A549 (cell line): ENCODE results near the gene PLBD2. TPM values are rescaled to one million over a fixed set of nuclear protein-coding genes. Genes with fewer than 3 reads are reported as not detected.

Source experiments
- ATAC-seq, 2 experiments: fragments of 200-7000 bp in 1 of 2; fragments of >200 bp in 1 of 2; cut with Nextera tagmentation in 1 of 2; cut with Tn5 transposase in 1 of 2; 3 replicates each; pipeline versions ENCODE4 v1.8.0 to v1.9.1; 2018 to 2020; ENCODE audit warnings: mild to moderate bottlenecking in 1 of 2, moderate library complexity in 1 of 2
- CTCF ChIA-PET: fragments of 300-600 bp; sonication (Branson Sonifier 250); formaldehyde crosslinking; extraction: SDS; loops from one replicate; lab custom pipeline; 2021; ENCODE audit warnings: antibody characterized with exemption, inconsistent platforms; lab: Yijun Ruan, JAX
- POLR2A ChIA-PET: fragments of 350-600 bp; formaldehyde crosslinking; extraction: SDS; loops from one replicate; lab custom pipeline; 2021; ENCODE audit warnings: antibody characterized with exemption, inconsistent platforms; lab: Yijun Ruan, JAX
- DNase-seq, 2 experiments: peaks; one replicate each; pipeline versions ENCODE4 v3.0.0 to v3.0.0-alpha.2; 2011 to 2016; ENCODE audit warnings: low read depth in 1 of 2, low spot score in 1 of 2
- FAIRE-seq: peaks from 2 replicates; lab custom pipeline; 2011; peaks lifted over from hg19 to GRCh38; lab: Jason Lieb, UNC
- H3K27ac ChIP-seq, 2 experiments: fragments of >200 bp; sonication (Bioruptor Twin); formaldehyde crosslinking; 3 replicates each; pipeline ENCODE4 v1.5.1; 2016 to 2017
- H3K4me1 ChIP-seq: fragments of >200 bp; sonication (Bioruptor Twin); formaldehyde crosslinking; 3 replicates; pipeline ENCODE4 v1.6.1; 2016
- H3K4me2 ChIP-seq: fragments of >200 bp; sonication (Bioruptor Twin); formaldehyde crosslinking; 3 replicates; pipeline ENCODE4 v1.6.1; 2016
- H3K4me3 ChIP-seq: fragments of >200 bp; sonication (Bioruptor Twin); formaldehyde crosslinking; 3 replicates; pipeline ENCODE4 v1.5.1; 2016
- H3K9me3 ChIP-seq: fragments of >200 bp; sonication (Bioruptor Twin); formaldehyde crosslinking; 3 replicates; pipeline ENCODE4 v1.6.1; 2016
- BCL3 ChIP-seq: fragments of >200 bp; sonication (Bioruptor Twin); formaldehyde crosslinking; IDR thresholded peaks from 3 replicates; pipeline ENCODE4 v1.6.1; 2016
- CBX2 ChIP-seq: fragments of 200-600 bp; sonication (generic); IDR thresholded peaks from 2 replicates; pipeline ENCODE4 v1.6.1; 2016; ENCODE audit warnings: low read depth, mild to moderate bottlenecking, borderline replicate concordance
- CBX8 ChIP-seq: fragments of 200-600 bp; sonication (generic); IDR thresholded peaks from 2 replicates; pipeline ENCODE4 v1.6.1; 2016
- CTCF ChIP-seq: fragments of >200 bp; sonication (Bioruptor Twin); formaldehyde crosslinking; IDR thresholded peaks from 3 replicates; pipeline ENCODE4 v1.5.1; 2016
- GATA3 ChIP-seq: IDR thresholded peaks from 2 replicates; pipeline ENCODE4 v1.6.1; 2012; ENCODE audit warnings: borderline replicate concordance
- HES2 ChIP-seq: fragments of >200 bp; sonication (Bioruptor Twin); formaldehyde crosslinking; IDR thresholded peaks from 2 replicates; pipeline ENCODE4 v1.6.1; 2016
- HOXB13 ChIP-seq: fragments of 250-450 bp; sonication (Bioruptor Pico); IDR thresholded peaks from 2 replicates; pipeline ENCODE4 v1.5.0; 2020; ENCODE audit warnings: low read depth, mild to moderate bottlenecking, moderate library complexity
- KDM1A ChIP-seq: fragments of 200-600 bp; sonication (generic); IDR thresholded peaks from 2 replicates; pipeline ENCODE4 v1.6.1; 2016; ENCODE audit warnings: low read depth, mild to moderate bottlenecking
- MAZ ChIP-seq: fragments of 150-350 bp; IDR thresholded peaks from 2 replicates; pipeline ENCODE4 v1.6.1; 2014; ENCODE audit warnings: antibody characterized with exemption, low read depth, low read length, borderline replicate concordance
- POLR2AphosphoS2 ChIP-seq: conservative IDR thresholded peaks from 2 replicates; pipeline ENCODE4 v1.6.1; 2012; ENCODE audit warnings: low read length, improper control_type of control experiment, inconsistent platforms
- RARB ChIP-seq: fragments of 250-450 bp; sonication (Bioruptor Pico); IDR thresholded peaks from 2 replicates; pipeline ENCODE4 v1.8.0; 2021; ENCODE audit warnings: mild to moderate bottlenecking, moderate library complexity
- ZFP36 ChIP-seq: fragments of 450-650 bp; IDR thresholded peaks from 2 replicates; pipeline ENCODE4 v1.6.1; 2014; ENCODE audit warnings: borderline replicate concordance; ENCODE audit not compliant: partially characterized antibody
- ZNF302 ChIP-seq: fragments of 250-450 bp; sonication (Bioruptor Pico); IDR thresholded peaks from 2 replicates; pipeline ENCODE4 v1.9.0; 2021; ENCODE audit warnings: inconsistent platforms, mild to moderate bottlenecking, moderate library complexity
- WGBS: methylation state at CpG from one replicate; pipeline ENCODE4 v1.1.6; 2017; ENCODE audit errors: missing lambda C conversion rate; 5-methylcytosine and 5-hydroxymethylcytosine counted together
- polyA plus RNA-seq, 4 experiments: library from polyadenylated mRNA; depleted of rRNA in 3 of 4; stranded (reverse); fragments of >200 nt; fragmentation: RNase III in 1 of 4; extraction: RNeasy Plus Mini Kit Qiagen cat#74134 plus additional on column Dnase treatment in 1 of 4; gene quantifications; 2 replicates in 3 of 4; 3 replicates in 1 of 4; pipeline ENCODE4 v1.2.3, GENCODE V29; 2011 to 2017
- TF ChIP-seq, protein P1 (sequence below): fragments of 200-600 bp; sonication (generic); IDR thresholded peaks from 2 replicates; pipeline ENCODE4 v1.6.1; 2016; ENCODE audit warnings: antibody characterized with exemption, mild to moderate bottlenecking, moderate library complexity

PLBD2 gene
- polyA plus RNA-seq, 2 of the 4 experiments (the other 2 are of a cell fraction), result 13.2 to 25.9 TPM

DNA sequence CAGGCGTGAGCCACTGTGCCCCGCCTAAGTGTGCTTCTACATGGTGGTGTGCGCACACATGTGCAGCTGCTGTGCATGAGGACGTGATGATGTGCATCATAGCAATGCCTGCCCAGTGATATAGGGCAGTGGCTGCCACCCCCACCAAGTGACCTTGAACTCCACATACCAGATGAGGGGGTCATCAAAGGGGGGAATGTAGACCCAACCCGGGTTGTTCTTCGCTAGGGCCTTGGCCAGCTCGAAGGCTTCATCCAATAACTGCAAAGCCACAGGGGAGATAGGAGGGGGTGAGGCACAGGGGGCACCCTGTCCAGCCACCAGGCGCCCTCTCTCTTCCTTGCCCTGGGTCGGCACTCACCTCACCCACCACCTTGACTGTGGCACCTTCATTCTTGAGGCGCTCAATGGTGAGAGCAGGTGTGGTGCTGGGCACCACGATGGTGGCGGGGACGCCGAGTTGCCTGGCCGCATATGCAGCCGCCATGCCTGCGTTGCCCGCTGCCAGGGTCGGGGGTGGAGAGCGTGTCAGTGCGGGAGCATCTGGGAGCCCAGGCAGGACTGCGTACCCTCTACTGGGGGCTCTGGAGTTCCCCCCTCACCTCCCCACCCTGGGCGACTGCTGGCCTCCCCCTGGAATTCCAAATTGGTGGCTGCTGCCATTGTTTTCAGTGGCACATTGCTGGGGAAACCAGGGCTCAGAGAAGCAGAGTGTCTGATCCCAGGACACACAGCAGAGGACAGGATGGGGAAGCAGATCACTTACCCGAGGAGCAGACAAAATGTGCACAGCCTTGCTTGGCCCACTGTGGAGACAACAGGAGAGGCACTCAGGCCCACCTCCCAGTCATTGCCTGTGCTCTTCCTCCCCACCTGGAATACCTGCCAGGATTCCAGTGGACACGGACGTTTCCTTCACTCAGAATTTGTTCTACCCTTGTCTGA is 40.2 kb downstream of the PLBD2 start:
- 60% methylated on average over 16 of the region's 26 CpGs for WGBS
- no peaks in the 10 kb centered on the region; the same call in 2 of the 3 replicates for H3K4me1 ChIP-seq
- TF ChIP-seq ZNF302 (no peak), CBX2 (no peak), ZFP36 (peak; percentile 22), POLR2AphosphoS2 (no peak), BCL3 (no peak)
- TF ChIP-seq, all 56 proteins: peak for 1
- ChIA-PET CTCF (interaction anchor here (0.6 to 2.6 kb wide), 3 partner anchors 27 to 1233 kb away, joined by 3 to 11 read pairs (median 8); no protein-coding TSS in a partner anchor), POLR2A (no interaction called here)
- DNase-seq (no peak), FAIRE-seq (no peak), ATAC-seq (peak in 1 of 2 experiments; percentile 20; a peak in 3 of 6 replicates)
- no peaks in the 10 kb centered on the region for H3K9me3 ChIP-seq
- no peak overlapping the region for H3K4me3 ChIP-seq
- H3K27ac ChIP-seq, result no peak overlapping the region
- no peak overlapping the region for H3K4me2 ChIP-seq

- peaks cover 5% of the 10 kb centered on the region; the same call in 2 of the 3 replicates for H3K4me1 ChIP-seq
- no peak for FAIRE-seq
- no peak overlapping the region for H3K4me2 ChIP-seq
- DNase-seq, result no peak
- no peak for ATAC-seq
- ChIA-PET POLR2A (no interaction called here), CTCF (interaction anchor here (2.2 kb wide), 1 partner anchor 26 kb away, joined by 11 read pairs; no protein-coding TSS in a partner anchor)
- 73% methylated on average over 11 of the region's 12 CpGs for WGBS
- no peaks in the 10 kb centered on the region for H3K9me3 ChIP-seq
- TF ChIP-seq HES2 (no peak), GATA3 (no peak), CTCF (no peak), CBX8 (no peak), HOXB13 (no peak), RARB (no peak), ZNF302 (no peak), KDM1A (no peak), MAZ (no peak)
- TF ChIP-seq, protein P1, sequence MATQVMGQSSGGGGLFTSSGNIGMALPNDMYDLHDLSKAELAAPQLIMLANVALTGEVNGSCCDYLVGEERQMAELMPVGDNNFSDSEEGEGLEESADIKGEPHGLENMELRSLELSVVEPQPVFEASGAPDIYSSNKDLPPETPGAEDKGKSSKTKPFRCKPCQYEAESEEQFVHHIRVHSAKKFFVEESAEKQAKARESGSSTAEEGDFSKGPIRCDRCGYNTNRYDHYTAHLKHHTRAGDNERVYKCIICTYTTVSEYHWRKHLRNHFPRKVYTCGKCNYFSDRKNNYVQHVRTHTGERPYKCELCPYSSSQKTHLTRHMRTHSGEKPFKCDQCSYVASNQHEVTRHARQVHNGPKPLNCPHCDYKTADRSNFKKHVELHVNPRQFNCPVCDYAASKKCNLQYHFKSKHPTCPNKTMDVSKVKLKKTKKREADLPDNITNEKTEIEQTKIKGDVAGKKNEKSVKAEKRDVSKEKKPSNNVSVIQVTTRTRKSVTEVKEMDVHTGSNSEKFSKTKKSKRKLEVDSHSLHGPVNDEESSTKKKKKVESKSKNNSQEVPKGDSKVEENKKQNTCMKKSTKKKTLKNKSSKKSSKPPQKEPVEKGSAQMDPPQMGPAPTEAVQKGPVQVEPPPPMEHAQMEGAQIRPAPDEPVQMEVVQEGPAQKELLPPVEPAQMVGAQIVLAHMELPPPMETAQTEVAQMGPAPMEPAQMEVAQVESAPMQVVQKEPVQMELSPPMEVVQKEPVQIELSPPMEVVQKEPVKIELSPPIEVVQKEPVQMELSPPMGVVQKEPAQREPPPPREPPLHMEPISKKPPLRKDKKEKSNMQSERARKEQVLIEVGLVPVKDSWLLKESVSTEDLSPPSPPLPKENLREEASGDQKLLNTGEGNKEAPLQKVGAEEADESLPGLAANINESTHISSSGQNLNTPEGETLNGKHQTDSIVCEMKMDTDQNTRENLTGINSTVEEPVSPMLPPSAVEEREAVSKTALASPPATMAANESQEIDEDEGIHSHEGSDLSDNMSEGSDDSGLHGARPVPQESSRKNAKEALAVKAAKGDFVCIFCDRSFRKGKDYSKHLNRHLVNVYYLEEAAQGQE, result no peak
- H3K27ac ChIP-seq, result no peak overlapping the region
- H3K4me3 ChIP-seq, result no peak overlapping the region
These were observed 41.1 kb downstream of the PLBD2 start for GRCh38 chr12:113399490-113399889.
